Astrocyte of the spinal cord (primary cell): ENCODE measurements around the gene CHAD.

Source experiments
- DNase-seq: peaks from one replicate; pipeline ENCODE4 v3.0.0; 2011; ENCODE audit warnings: low read depth, low spot score
- H3K4me3 ChIP-seq: 2 replicates; pipeline ENCODE4 v1.5.1; 2011; ENCODE audit warnings: low read depth, mild to moderate bottlenecking, low read length, moderate library complexity
- CTCF ChIP-seq: IDR thresholded peaks from 2 replicates; pipeline ENCODE4 v1.5.1; 2012; ENCODE audit warnings: low read depth, mild to moderate bottlenecking, low read length, inconsistent platforms
- in situ Hi-C: cut with HindIII; loops from 2 replicates; pipeline ENCODE4 v1.10.0; 2017; ENCODE audit warnings: low sequenced_read_pairs

The CHAD gene

DNA sequence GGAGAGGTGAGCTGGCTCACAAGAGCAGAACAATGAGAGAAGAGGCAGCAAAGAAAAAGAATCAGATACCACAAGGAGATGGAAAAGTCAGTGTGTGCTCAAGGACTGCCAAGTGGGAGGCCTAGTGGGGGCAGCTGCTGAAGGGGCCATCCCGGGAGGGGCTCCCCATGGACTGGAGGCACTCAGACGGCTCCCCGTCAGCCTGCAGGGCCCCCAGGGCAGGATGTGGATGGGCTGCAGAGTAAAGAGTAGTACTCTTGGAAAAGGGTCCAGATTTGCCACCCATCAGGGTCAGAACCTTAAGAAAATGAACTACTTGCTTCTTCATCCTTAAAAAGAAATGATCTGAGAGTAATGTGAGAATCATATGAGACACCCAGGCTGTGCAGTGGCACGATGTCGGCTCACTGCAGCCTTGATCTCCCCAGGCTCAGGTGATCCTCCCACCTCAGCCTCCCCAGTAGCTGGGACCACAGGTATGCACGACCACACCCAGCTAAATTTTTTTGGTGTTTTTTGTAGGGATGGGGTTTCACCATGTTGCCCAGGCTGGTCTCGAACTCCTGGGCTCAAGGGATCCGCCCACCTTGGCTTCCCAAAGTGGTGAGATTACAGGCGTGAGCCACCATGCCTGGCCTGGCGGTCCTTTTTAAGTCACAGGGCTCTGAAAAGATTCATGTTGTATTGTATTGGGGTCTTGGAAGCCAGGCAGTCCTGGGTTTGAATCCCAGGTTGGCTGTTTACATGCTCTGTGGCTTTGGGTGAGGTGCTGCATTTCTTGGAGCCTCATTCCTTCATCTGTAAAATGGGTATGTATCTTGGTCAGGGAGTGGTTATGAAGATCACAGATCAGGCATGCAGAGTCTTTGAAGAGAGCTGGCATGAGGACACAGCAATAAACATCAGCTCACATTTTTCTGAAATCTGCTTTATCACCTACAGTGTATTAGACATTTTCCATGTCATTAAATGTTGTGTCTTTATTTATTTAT, 27.5 kb downstream of the CHAD start:
- in situ Hi-C loops = no loop called here
- H3K4me3 ChIP-seq = no peak overlapping the region
- TF ChIP-seq CTCF = no peak
- no peak for DNase-seq

- no peak for TF ChIP-seq CTCF
- in situ Hi-C loops = no loop called here
- H3K4me3 ChIP-seq = no peak overlapping the region
- DNase-seq = no peak
Measured at GRCh38 chr17:50440172-50440837, 28.4 kb downstream of the CHAD start.

DNA sequence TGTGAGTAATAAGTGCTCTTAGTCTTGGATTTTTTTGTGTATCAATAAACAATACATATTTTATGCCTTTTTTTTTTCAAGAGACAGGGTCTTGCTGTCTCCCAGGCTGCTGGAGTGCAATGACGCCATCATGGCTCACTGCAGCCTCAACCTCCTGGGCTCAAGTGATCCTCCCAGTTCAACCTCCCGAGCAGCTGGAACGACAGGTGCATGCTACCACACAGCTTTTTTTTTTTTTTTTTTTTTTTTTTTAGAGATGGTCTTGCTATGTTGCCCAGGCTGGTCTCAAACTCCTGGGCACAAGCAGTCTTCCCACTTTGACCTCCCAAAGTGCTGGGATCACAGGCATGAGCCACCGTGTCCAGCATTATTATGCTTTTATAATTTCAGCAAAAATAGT, 29.7 kb downstream of the CHAD start:
- no peak for DNase-seq
- no peak overlapping the region for H3K4me3 ChIP-seq
- in situ Hi-C loops = no loop called here
- TF ChIP-seq CTCF = no peak

- no peak for TF ChIP-seq CTCF
- DNase-seq = no peak
- H3K4me3 ChIP-seq = no peak overlapping the region
- in situ Hi-C loops = no loop called here
Measured at GRCh38 chr17:50437409-50437808, 31.3 kb downstream of the CHAD start.

GRCh38 chr17:50432125-50432762, 36.4 kb downstream of the CHAD start:
- no peak for TF ChIP-seq CTCF
- no peak overlapping the region for H3K4me3 ChIP-seq
- no peak for DNase-seq
- in situ Hi-C loops = no loop called here

DNA sequence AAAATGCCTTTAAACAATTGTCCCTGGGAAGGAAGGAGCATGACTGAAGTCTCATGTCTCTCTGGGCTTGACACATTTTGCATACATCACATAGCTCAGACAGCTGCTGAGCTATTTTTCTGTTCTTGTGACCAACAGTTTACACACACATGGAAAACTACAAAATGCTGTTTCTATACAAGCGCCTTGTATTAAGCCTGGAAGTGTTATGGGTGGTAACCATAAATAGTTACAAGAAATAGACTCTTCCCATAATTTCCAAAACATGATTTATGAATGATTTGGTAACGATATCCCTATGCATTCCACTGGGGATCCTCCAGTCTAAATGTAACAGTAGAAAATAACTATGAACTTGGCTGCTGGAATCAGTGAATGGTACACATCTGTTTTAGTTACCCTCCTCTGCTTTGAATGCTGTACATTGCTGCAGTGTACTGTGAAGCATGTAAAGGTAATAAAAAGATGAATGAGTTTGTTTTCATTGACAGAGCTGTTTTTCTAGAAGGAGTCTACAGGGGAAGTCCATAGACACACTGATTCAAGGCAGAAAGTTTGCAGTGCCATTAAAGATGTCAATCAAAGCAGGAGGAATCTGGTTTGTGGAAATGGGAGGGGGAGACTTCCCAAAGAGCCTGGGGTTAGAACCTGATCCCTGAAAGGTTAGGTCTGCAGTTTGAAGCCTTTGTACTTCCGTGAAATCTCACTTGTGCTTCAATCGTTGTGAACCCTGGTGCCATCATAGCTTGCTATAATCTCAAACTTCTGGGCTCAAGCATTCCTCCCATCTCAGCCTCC, 37.7 kb downstream of the CHAD start:
- H3K4me3 ChIP-seq = no peak overlapping the region
- in situ Hi-C loops = no loop called here
- no peak for TF ChIP-seq CTCF
- DNase-seq = no peak
